ENCODE results near the gene USP47. TPM values are rescaled to one million over a fixed set of nuclear protein-coding genes. Genes with fewer than 3 reads are reported as not detected.

Gene USP47
- total RNA-seq, 1 experiment from 2014 or later = 45.2 TPM

DNA sequence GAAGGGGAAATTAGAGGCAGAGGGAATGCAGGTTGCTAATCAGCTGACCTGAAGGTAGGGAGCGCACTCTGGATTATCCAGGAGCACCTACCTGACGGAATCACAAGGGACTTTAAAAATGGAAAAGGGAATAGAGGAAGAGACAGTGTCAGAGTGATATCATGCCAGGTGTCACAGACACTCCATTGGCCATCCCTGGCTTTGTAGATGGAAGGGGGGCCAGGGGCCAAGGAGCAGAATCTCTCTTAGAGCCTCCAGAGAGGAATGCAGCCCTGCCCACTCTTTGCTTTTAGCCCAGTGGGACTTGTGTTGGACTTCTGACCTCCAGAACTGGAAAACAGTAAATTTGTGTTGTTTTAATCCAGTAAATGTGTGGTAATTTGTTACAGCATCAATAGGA lies 128.8 kb downstream of the USP47 start:
- no peaks in the 10 kb centered on the region for H3F3A ChIP-seq (ENCODE audit: low read length, unreplicated experiment)
- ChIA-PET CTCF (no interaction called here), POLR2A (ENCODE audit: unreplicated experiment) (no interaction called here)
- no peaks in the 10 kb centered on the region for H3K9me2 ChIP-seq (replicated peaks; ENCODE audit: low read length)
- no peak overlapping the region for H3K27ac ChIP-seq (ENCODE audit: low read length)
- no peaks in the 10 kb centered on the region for H3K36me3 ChIP-seq (ENCODE audit: low read depth, low read length)
- DNase-seq = no peak
- ATAC-seq = no peak
- H2AFZ ChIP-seq (ENCODE audit: low read length) = no peak overlapping the region
- H3K27me3 ChIP-seq (ENCODE audit: low read length) = no peaks in the 10 kb centered on the region
- H3K79me2 ChIP-seq (ENCODE audit: low read length) = no peaks in the 10 kb centered on the region
- BruUV-seq (replicated peaks) = no TSS peak
- no peaks in the 10 kb centered on the region for H3K9me3 ChIP-seq (ENCODE audit: low read length)
- intact Hi-C loops (cut with micrococcal nuclease) = no loop called here
- no peaks in the 10 kb centered on the region for H4K20me1 ChIP-seq (ENCODE audit: low read length)
- no peak overlapping the region for H3K9ac ChIP-seq (ENCODE audit: low read length)
- peaks cover 7% of the 10 kb centered on the region for H3K4me1 ChIP-seq (ENCODE audit: insufficient read depth, low read length)
- no peak overlapping the region for H3K4me3 ChIP-seq (ENCODE audit: low read length)
- no peak overlapping the region for H3K4me2 ChIP-seq (ENCODE audit: low read length)
- TF ChIP-seq EZH2 (IDR thresholded peaks at IDR 0.05; ENCODE audit: low read length, unreplicated experiment) = no peak
- TF ChIP-seq, protein P1, sequence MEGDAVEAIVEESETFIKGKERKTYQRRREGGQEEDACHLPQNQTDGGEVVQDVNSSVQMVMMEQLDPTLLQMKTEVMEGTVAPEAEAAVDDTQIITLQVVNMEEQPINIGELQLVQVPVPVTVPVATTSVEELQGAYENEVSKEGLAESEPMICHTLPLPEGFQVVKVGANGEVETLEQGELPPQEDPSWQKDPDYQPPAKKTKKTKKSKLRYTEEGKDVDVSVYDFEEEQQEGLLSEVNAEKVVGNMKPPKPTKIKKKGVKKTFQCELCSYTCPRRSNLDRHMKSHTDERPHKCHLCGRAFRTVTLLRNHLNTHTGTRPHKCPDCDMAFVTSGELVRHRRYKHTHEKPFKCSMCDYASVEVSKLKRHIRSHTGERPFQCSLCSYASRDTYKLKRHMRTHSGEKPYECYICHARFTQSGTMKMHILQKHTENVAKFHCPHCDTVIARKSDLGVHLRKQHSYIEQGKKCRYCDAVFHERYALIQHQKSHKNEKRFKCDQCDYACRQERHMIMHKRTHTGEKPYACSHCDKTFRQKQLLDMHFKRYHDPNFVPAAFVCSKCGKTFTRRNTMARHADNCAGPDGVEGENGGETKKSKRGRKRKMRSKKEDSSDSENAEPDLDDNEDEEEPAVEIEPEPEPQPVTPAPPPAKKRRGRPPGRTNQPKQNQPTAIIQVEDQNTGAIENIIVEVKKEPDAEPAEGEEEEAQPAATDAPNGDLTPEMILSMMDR (conservative IDR thresholded peaks at IDR 0.05; ENCODE audit: low read depth, low read length) = no peak
- TF ChIP-seq EZH2phosphoT487 (IDR thresholded peaks at IDR 0.05; ENCODE audit: borderline replicate concordance, low read length) = no peak

GRCh38 chr11:11971906-11972547 lies 130.3 kb downstream of the USP47 start:
- no peaks in the 10 kb centered on the region for H3F3A ChIP-seq (ENCODE audit: low read length, unreplicated experiment)
- ATAC-seq (no peak), DNase-seq (no peak)
- no peaks in the 10 kb centered on the region for H3K36me3 ChIP-seq (ENCODE audit: low read depth, low read length)
- H3K9ac ChIP-seq (ENCODE audit: low read length) = no peak overlapping the region
- H3K4me3 ChIP-seq (ENCODE audit: low read length) = no peak overlapping the region
- CTCF ChIA-PET = no interaction called here
- H3K27ac ChIP-seq (ENCODE audit: low read length) = no peak overlapping the region
- intact Hi-C loops (cut with micrococcal nuclease) = no loop called here
- H4K20me1 ChIP-seq (ENCODE audit: low read length) = no peaks in the 10 kb centered on the region
- H3K9me2 ChIP-seq (replicated peaks; ENCODE audit: low read length) = no peaks in the 10 kb centered on the region
- POLR2A ChIA-PET (ENCODE audit: unreplicated experiment) = interaction anchor here (0.6 kb wide), 1 partner anchor 34 kb away, joined by 3 read pairs; no protein-coding TSS in a partner anchor
- H3K79me2 ChIP-seq (ENCODE audit: low read length) = no peaks in the 10 kb centered on the region
- H3K4me1 ChIP-seq (ENCODE audit: insufficient read depth, low read length) = peaks cover 21% of the 10 kb centered on the region
- BruUV-seq (replicated peaks) = no TSS peak
- no peaks in the 10 kb centered on the region for H3K27me3 ChIP-seq (ENCODE audit: low read length)
- no peaks in the 10 kb centered on the region for H3K9me3 ChIP-seq (ENCODE audit: low read length)
- no peak overlapping the region for H3K4me2 ChIP-seq (ENCODE audit: low read length)
- H2AFZ ChIP-seq (ENCODE audit: low read length) = no peak overlapping the region
- TF ChIP-seq EZH2 (IDR thresholded peaks at IDR 0.05; ENCODE audit: low read length, unreplicated experiment) (no peak), EZH2phosphoT487 (IDR thresholded peaks at IDR 0.05; ENCODE audit: borderline replicate concordance, low read length) (no peak)
- TF ChIP-seq, protein P1 (conservative IDR thresholded peaks at IDR 0.05; ENCODE audit: low read depth, low read length) = no peak

DNA sequence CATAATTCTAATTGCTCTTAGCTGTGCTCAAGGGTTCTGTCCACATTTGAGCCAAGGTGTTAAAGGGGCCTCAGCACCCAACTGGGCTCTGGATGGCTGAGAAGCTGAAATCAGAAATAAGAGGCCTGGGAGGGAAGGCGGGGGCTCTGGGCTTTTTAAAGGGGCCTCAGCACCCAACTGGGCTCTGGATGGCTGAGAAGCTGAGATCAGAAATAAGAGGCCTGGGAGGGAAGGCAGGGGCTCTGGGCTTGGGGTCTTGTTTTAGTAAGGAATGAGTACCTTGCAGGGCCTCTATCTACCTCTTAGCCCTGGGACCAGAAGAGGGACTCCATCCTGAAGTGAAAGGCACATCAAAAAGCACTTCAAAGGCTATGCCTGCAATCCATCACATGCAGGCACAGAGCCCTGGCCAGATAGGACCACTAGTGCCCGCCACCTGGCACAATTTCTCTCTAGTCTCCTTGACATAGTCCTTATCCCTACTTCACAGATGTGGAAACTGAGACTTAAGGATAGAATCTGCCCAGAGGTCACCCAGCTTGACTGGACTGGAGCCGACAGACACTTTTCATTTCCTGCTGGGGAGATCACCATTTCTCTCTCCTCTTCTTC lies 131.1 kb downstream of the USP47 start:
- Histone ChIP-seq H3K9me3 (ENCODE audit: low read length) (no peaks in the 10 kb centered on the region), H3K9me2 (replicated peaks; ENCODE audit: low read length) (no peaks in the 10 kb centered on the region), H4K20me1 (ENCODE audit: low read length) (no peaks in the 10 kb centered on the region), H3K36me3 (ENCODE audit: low read depth, low read length) (no peaks in the 10 kb centered on the region), H3K9ac (ENCODE audit: low read length) (no peak overlapping the region), H3K4me3 (ENCODE audit: low read length) (no peak overlapping the region), H3K4me2 (ENCODE audit: low read length) (no peak overlapping the region), H3F3A (ENCODE audit: low read length, unreplicated experiment) (no peaks in the 10 kb centered on the region), H3K4me1 (ENCODE audit: insufficient read depth, low read length) (peaks cover 29% of the 10 kb centered on the region), H3K27ac (ENCODE audit: low read length) (no peak overlapping the region), H3K79me2 (ENCODE audit: low read length) (no peaks in the 10 kb centered on the region), H2AFZ (ENCODE audit: low read length) (no peak overlapping the region), H3K27me3 (ENCODE audit: low read length) (no peaks in the 10 kb centered on the region)
- CTCF ChIA-PET = no interaction called here
- no TSS peak for BruUV-seq (replicated peaks)
- DNase-seq (no peak), ATAC-seq (no peak)
- intact Hi-C loops (cut with micrococcal nuclease) = no loop called here
- POLR2A ChIA-PET (ENCODE audit: unreplicated experiment) = no interaction called here
- TF ChIP-seq, protein P1 (conservative IDR thresholded peaks at IDR 0.05; ENCODE audit: low read depth, low read length) = no peak
- TF ChIP-seq EZH2 (IDR thresholded peaks at IDR 0.05; ENCODE audit: low read length, unreplicated experiment) (no peak), EZH2phosphoT487 (IDR thresholded peaks at IDR 0.05; ENCODE audit: borderline replicate concordance, low read length) (no peak)

Measured in PC-3 (cell line).